Prostate gland (tissue), 2 donors: Measurements from ENCODE around the gene KIF15.

Experiments
- CTCF ChIP-seq, 4 experiments: fragments of 200-600 bp in 2 of 4; fragments of 450-650 bp in 2 of 4; sonication (generic) in 2 of 4; IDR thresholded peaks; 1 replicate in 3 of 4; 2 replicates in 1 of 4; pipeline ENCODE4 v1.5.1; 2016 to 2019; ENCODE audit warnings: antibody characterized with exemption in 4 of 4, mild to moderate bottlenecking in 2 of 4, moderate library complexity in 2 of 4
- POLR2AphosphoS5 ChIP-seq: sonication (generic); formaldehyde crosslinking; IDR thresholded peaks from one replicate; pipeline ENCODE4 v1.6.1; 2017; ENCODE audit warnings: antibody characterized with exemption

- TF ChIP-seq POLR2AphosphoS5 (no peak), CTCF (IDR thresholded peaks at IDR 0.05) (no peak)
These were observed 121.8 kb downstream of the KIF15 start for GRCh38 chr3:44883213-44883955.
